Measurements from ENCODE around the gene ARF1.

The ARF1 gene

GRCh38 chr1:228142155-228142691, 59.7 kb downstream of the ARF1 start:
- H3K4me3 Mint-ChIP-seq, result peak overlapping the region; percentile 89 to 94 (median 91)
- peaks cover 6% of the 10 kb centered on the region for H3K27me3 Mint-ChIP-seq (ENCODE audit: low read depth)
- no peak for TF ChIP-seq CTCF (IDR thresholded peaks at IDR 0.05; ENCODE audit: unreplicated experiment in 3 of 3)
- no peaks in the 10 kb centered on the region for H3K9me3 Mint-ChIP-seq
- peaks cover 24% of the 10 kb centered on the region for H3K4me1 Mint-ChIP-seq
- no peak overlapping the region for H3K27ac Mint-ChIP-seq
- no peaks in the 10 kb centered on the region for H3K36me3 Mint-ChIP-seq (ENCODE audit: low read depth)

- H3K9me3 Mint-ChIP-seq, result no peaks in the 10 kb centered on the region
- peaks cover under 1% of the 10 kb centered on the region for H3K27me3 Mint-ChIP-seq (ENCODE audit: low read depth)
- no peaks in the 10 kb centered on the region for H3K36me3 Mint-ChIP-seq (ENCODE audit: low read depth)
- H3K27ac Mint-ChIP-seq, result no peak overlapping the region
- no peak for TF ChIP-seq CTCF (IDR thresholded peaks at IDR 0.05; ENCODE audit: unreplicated experiment in 3 of 3)
- peaks cover 24% of the 10 kb centered on the region for H3K4me1 Mint-ChIP-seq
- H3K4me3 Mint-ChIP-seq, result peak overlapping the region; percentile 50 to 91 (median 73)
Observed at GRCh38 chr1:228142701-228143136, 60.2 kb downstream of the ARF1 start.

GRCh38 chr1:228143480-228144192, 61.1 kb downstream of the ARF1 start:
- Mint-ChIP-seq H3K27ac (peak overlapping the region in 1 of 3 experiments; percentile 26), H3K4me1 (peaks cover 24% of the 10 kb centered on the region), H3K9me3 (no peaks in the 10 kb centered on the region), H3K36me3 (ENCODE audit: low read depth) (no peaks in the 10 kb centered on the region), H3K4me3 (peak overlapping the region; percentile 50 to 91 (median 73)), H3K27me3 (ENCODE audit: low read depth) (no peaks in the 10 kb centered on the region)
- no peak for TF ChIP-seq CTCF (IDR thresholded peaks at IDR 0.05; ENCODE audit: unreplicated experiment in 3 of 3)

GRCh38 chr1:228144193-228144992, 61.9 kb downstream of the ARF1 start:
- Mint-ChIP-seq H3K9me3 (no peaks in the 10 kb centered on the region), H3K27me3 (ENCODE audit: low read depth) (no peaks in the 10 kb centered on the region), H3K36me3 (ENCODE audit: low read depth) (no peaks in the 10 kb centered on the region)

GRCh38 chr1:228144993-228145343, 62.5 kb downstream of the ARF1 start:
- Mint-ChIP-seq H3K36me3 (ENCODE audit: low read depth) (no peaks in the 10 kb centered on the region), H3K27ac (no peak overlapping the region), H3K4me3 (no peak overlapping the region), H3K4me1 (peaks cover 24% of the 10 kb centered on the region), H3K27me3 (ENCODE audit: low read depth) (no peaks in the 10 kb centered on the region), H3K9me3 (no peaks in the 10 kb centered on the region)
- no peak for TF ChIP-seq CTCF (IDR thresholded peaks at IDR 0.05; ENCODE audit: unreplicated experiment in 3 of 3)

More at GRCh38 chr1:228144193-228144992, 61.9 kb downstream of the ARF1 start:
- Mint-ChIP-seq H3K4me3 (peak overlapping the region in 2 of 3 experiments; percentile 45 to 91), H3K4me1 (peaks cover 24% of the 10 kb centered on the region), H3K27ac (no peak overlapping the region)
- TF ChIP-seq CTCF (IDR thresholded peaks at IDR 0.05; ENCODE audit: unreplicated experiment in 3 of 3), result no peak

Data from nephron (organoid).